HG03039 (cell line): ENCODE results near the gene CDH23.

Source experiments
- ATAC-seq: cut with Tn5 transposase; IDR thresholded peaks from one replicate; pipeline ENCODE4 v1.9.1; 2021; ENCODE audit warnings: mild to moderate bottlenecking, moderate library complexity; ENCODE audit not compliant: unreplicated experiment

The CDH23 gene

GRCh38 chr10:71837098-71837827 is 440.5 kb downstream of the CDH23 start:
- no peak for ATAC-seq

GRCh38 chr10:71838264-71839211 is 441.8 kb downstream of the CDH23 start:
- no peak for ATAC-seq

- no peak for ATAC-seq
Observed at GRCh38 chr10:71840177-71840957, 443.6 kb downstream of the CDH23 start.

- no peak for ATAC-seq
Observed at GRCh38 chr10:71840958-71841335, 444.2 kb downstream of the CDH23 start.

- ATAC-seq: no peak
Observed at GRCh38 chr10:71842422-71842821, 445.7 kb downstream of the CDH23 start.

- no peak for ATAC-seq
Observed at GRCh38 chr10:71842856-71843686, 446.4 kb downstream of the CDH23 start.

- no peak for ATAC-seq
Observed at GRCh38 chr10:71844084-71844483, 447.4 kb downstream of the CDH23 start.

- no peak for ATAC-seq
Observed at GRCh38 chr10:71844695-71845094, 448.0 kb downstream of the CDH23 start.

- ATAC-seq: no peak
Observed at GRCh38 chr10:71845410-71846405, 449.0 kb downstream of the CDH23 start.

- no peak for ATAC-seq
Observed at GRCh38 chr10:71846816-71847215, 450.1 kb downstream of the CDH23 start.

GRCh38 chr10:71847418-71847817 is 450.7 kb downstream of the CDH23 start:
- no peak for ATAC-seq

- no peak for ATAC-seq
Observed at GRCh38 chr10:71848325-71849275, 451.9 kb downstream of the CDH23 start.

- no peak for ATAC-seq
Observed at GRCh38 chr10:71849461-71849908, 452.8 kb downstream of the CDH23 start.

GRCh38 chr10:71850021-71850742 is 453.5 kb downstream of the CDH23 start:
- ATAC-seq: no peak

GRCh38 chr10:71850743-71851464 is 454.2 kb downstream of the CDH23 start, which contains the start of gene PSAP:
Gene PSAP (minus strand): TSS chr10:71851251. CDS start chr10:71851221, 30 bp downstream.
- peak; percentile 84 for ATAC-seq

GRCh38 chr10:71851465-71852095 is 454.9 kb downstream of the CDH23 start:
- ATAC-seq: peak; percentile 20
